ENCODE results near the gene DIDO1.

DNA sequence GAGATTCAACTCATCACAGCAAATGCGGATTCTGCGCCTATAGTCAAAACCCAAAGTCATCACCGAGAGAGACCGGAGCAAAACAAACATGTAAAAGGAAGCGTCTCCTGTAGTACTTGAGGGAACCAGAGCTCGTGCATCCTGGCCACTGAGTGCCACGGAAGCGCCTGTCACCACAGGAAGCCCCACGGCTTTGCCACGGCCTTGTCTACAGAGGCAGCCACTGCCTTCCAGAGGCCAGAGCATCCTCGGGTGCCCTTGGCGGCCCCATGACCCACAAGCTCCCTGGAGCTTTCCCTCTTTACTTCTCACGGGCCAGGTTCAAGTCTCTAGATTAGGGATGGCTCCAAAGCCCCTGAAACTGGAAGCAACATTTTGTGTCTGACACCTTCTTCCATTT, 72.2 kb downstream of the DIDO1 start:
- TF ChIP-seq TAF1 (IDR thresholded peaks at IDR 0.05; ENCODE audit: borderline replicate concordance, insufficient read depth, low read length): no peak
- TF ChIP-seq REST (IDR thresholded peaks at IDR 0.05; ENCODE audit: insufficient read depth in 1 of 2, low read depth in 2 of 2, low read length in 2 of 2): no peak
